GM11168 (cell line): ENCODE data around the gene CATSPER4.
"Not testable (repeated sequence)": the region's sequence is repeated elsewhere in the genome, so short reads cannot be mapped to it uniquely, and the experiment has no call there.

ENCODE experiments used
- in situ Hi-C: fragments of 300-500 bp; cut with MboI; formaldehyde crosslinking; loops from one replicate; pipeline ENCODE4 v1.12.0; 2022; ENCODE audit warnings: low sequenced_read_pairs; ENCODE audit not compliant: unreplicated experiment

Gene CATSPER4

GRCh38 chr1:26189331-26189730, 1.1 kb upstream of the CATSPER4 start:
- in situ Hi-C loops, result no loop called here

DNA sequence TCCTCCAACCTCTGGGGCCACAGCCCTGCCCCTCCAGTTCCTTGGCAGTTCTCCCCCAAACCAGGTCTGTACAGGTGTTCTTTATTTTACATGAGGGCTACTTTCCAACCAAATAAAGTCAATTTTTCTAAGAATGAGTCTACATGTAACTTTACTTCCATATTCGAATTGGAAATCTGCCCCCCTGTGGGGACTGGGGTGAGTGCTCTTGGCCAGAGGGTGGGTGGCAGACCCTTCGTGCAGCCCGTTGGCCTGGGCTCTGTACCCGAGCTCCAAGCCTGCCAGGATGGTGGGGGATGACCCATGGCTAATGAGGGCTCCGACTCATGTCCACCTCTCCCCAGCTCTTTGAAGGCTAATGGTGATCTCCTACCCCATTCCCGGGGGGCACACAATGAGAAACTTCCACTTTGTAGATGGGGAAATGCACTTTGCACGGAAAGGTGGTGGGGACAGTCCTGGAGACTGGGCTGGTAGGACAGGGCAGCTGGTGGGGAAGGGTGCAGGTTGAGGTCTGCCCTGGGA, 589 bp upstream of the CATSPER4 start:
- in situ Hi-C loops, result no loop called here

DNA sequence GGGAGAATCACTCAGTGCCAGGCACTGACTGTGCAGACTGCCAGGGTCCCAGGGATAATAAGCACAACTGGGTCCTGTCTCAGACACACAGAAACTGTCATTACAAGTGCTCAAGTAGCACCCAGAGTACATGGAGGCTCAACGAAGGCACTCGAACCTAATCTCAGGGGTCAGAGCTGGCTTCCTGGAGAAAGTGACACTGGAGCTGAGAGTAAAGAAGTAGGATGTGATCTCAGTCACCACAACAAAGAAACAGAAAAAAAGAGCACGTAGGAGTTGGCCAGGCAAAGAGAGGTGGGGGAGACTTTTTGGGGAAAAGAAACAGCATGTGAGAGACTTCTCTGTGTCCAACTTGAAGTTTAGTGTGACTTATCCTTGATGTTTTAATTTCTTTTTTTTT, 1.3 kb downstream of the CATSPER4 start:
- in situ Hi-C loops, result no loop called here

DNA sequence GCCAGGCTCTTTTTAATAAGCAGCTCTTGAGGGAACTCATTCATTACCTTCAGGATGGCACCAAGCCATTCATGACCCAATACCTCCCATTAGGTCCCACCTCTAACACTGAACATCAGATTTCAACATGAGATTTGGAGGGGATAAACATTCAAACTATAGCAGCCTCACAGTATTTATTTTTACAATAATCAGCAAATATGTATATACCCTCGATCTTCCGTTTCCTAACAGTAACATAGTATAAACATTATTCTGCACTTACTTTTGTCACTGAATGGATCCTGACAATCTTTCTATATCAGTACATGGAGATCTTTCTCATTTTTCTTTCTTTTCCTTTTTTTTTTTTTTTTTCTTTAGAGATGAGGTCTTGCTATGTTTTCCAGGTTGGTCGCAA, 5.4 kb downstream of the CATSPER4 start:
- in situ Hi-C loops, result no loop called here

- in situ Hi-C loops, result no loop called here
These were observed 6.9 kb downstream of the CATSPER4 start for GRCh38 chr1:26197301-26197700.

GRCh38 chr1:26197813-26198212, 7.4 kb downstream of the CATSPER4 start:
- in situ Hi-C loops, result no loop called here

DNA sequence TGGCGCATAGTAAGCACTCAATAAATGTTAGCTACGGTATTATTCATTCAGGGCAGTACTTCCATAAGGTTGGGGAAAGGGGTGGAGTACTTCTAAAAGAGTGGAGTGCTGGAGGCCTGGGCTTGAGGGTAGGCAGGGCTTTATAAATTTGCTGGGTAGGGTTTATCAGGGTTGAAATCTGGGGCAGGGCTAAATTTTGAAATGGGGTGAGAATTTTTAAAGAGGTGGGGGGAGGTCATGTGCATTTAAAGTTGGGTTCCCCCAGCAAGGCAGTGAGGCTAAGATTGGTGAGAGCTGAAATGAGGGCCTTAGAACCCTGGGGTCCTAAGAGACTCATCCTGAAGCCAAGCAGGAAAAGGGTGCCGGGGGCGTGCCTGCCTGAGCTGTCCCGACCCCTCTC, 10.0 kb downstream of the CATSPER4 start:
- in situ Hi-C loops, result no loop called here

- in situ Hi-C loops, result no loop called here
These were observed 13.4 kb downstream of the CATSPER4 start for GRCh38 chr1:26203642-26204318.

GRCh38 chr1:26210147-26210870, 19.9 kb downstream of the CATSPER4 start:
- in situ Hi-C loops, result no loop called here

DNA sequence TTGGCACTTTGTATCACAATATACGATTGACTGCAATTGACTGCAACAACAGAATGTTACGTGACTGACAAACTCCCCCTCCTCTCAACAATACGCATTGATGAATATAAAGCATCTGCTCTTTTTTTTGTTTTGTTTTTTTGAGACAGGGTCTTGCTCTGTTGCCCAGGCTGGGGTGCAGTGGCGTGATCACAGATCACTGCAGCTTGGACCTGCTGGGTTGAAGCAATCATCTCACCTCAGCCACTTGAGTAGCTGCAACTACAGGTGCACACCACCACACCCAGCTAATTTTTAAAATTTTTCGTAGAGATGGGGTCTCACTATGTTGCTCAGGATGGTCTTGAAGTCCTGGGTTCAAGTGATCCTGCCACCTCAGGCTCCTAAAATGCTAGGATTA, 22.3 kb downstream of the CATSPER4 start:
- in situ Hi-C loops, result no loop called here

DNA sequence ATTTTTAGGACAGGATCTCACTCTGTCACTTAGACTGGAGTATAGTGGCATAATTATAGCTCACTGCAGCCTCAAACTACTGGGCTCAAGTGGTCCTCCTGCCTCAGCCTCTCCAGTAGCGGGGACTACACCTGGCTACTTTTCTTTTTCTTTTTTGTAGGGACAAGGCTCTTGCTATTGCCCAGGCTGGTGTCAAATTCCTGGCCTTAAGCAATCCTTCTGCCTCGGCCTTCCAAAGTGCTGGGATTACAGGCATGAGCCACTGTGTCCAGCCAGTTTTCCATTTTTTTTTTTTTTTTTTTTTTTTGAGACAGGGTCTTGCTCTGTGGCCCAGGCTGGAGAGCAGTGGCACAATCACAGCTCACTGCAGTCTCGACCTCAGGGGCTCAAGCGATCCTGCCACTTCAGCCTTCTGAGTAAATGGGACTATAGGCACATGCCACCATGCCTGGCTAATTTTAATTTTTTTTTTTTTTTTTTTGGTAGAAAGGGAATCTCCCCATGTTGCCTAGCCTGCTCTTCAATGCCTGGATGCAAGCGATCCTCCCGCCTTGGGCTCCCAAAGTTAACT, 23.0 kb downstream of the CATSPER4 start:
- in situ Hi-C loops, result no loop called here

GRCh38 chr1:26215246-26215645, 24.8 kb downstream of the CATSPER4 start:
- in situ Hi-C loops, result no loop called here

DNA sequence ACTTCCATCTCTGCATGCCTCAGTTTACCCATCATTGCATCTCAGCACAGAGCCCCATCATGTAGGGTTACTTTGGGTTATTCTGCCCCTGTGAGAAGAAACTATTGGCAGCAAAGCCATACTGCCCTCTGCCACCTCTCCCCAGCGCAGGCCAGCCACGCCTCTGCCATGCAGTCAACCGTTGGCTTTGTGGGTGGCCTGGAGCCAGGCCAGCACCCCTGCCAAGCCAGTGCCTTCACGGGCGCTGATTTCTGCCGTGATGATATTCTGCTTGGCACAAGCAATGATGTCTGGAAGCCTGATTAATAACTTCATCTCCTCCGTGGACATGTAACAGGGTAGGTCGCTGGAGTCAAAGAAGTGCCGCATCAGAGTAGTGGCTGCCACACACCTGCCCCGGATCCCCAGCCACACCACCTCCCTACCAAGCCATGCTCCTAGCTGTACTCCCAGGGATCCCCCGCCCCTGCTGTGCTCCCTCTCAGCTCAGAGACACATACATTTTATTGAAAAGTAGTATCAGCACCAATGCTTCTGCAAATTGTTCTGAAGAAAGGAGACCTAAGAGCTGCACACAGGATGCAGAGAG, 28.6 kb downstream of the CATSPER4 start:
- in situ Hi-C loops, result no loop called here

DNA sequence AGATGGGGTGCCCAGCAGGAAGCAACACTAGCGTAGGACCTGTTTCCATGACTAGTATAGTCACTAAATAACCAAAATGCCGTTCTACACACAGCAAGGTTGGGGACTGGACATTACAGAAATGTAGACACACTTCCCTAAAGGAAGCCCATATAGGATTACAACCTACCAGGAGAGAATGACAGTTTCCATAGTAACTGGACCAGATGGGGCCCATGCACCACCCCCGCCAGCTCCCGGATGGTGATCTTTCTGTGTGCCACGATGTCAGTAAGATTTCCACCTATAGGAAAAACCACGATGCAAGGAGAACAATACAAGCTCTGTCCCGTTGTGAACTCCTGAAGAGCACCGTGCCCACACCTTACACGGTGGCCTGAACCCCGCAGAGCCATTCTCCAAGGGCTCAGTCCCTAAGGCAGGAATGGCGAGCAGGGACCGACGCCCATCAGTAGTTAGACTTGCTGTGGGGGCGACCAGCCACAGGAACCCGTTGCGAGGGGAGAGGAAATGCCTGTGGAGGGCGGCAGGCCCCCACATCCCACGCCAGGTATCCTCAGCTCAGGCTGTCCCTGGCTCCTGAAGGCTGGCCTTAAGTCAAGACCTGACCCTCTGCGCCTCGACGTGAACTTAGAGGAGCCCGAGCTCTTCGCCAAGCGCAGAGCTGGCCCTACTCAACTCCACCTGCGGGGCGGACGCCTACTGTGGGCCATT, 30.0 kb downstream of the CATSPER4 start:
- in situ Hi-C loops, result no loop called here

DNA sequence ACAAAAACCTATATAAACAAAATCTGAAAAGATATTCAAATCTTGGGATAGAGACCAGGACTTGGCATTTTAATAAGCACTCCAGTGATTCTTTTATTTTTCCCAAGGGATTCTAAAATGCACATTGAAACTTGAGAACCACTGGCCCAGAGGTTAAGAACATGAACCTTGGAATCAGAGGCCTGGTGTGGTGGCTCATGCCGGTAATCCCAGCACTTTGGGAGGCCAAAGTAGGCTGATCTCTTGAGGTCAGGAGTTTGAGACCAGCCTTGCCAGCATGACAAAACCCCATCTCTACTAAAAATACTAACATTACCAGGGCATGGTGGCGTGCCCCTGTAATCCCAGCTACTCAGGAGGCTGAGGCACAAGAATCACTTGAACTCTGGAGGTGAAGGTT, 30.7 kb downstream of the CATSPER4 start:
- in situ Hi-C loops, result no loop called here

DNA sequence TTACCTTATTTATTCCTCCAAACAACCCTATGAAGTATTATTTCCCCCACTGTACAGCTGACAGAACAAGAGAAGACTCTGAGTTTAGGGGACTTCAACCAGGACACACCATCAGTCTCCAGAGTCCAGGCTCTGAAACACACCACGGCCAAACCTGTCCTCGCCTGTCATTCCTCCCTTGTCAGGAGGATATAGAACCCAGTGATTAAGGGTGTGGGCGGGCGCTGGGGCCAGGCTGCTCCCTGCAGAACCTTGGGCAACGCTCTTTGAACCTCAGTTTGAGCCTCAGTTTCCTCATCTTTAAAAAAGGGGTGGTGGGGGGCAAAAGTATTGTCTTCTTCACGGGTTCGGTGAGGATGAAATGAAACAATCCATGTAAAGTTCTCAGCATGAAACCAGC, 34.2 kb downstream of the CATSPER4 start:
- in situ Hi-C loops, result no loop called here

- in situ Hi-C loops, result no loop called here
These were observed 34.8 kb downstream of the CATSPER4 start for GRCh38 chr1:26225033-26225831.

DNA sequence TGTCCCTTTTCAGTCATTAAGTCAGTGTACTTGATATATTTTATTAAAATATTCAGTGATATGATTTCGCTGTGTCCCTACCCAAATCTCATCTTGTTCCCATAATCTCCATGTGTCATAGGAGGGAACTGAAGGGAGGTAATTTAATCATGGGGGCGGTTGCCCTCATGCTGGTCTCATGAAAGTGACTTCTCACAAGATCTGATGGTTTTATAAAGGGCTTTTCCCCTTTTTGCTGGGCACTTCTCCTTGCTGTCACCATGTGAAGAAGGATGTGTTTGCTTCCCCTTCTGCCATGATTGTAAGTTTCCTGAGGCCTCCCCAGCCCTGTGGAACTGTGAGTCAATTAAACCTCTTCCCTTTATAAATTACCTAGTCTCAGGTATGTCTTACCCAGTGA, 40.3 kb downstream of the CATSPER4 start:
- in situ Hi-C loops, result not testable (repeated sequence)

- in situ Hi-C loops, result no loop called here
These were observed 43.7 kb downstream of the CATSPER4 start, which contains the start of gene CEP85 for GRCh38 chr1:26233903-26234643. TSS of gene CEP85 (plus strand) at chr1:26234200. CDS start at chr1:26239784, 5,584 bp downstream.
